HEK293 (cell line): Measurements from ENCODE around the gene EXOC3.

Experiments
- EGR2 ChIP-seq: fragments of 450-650 bp; formaldehyde crosslinking; IDR thresholded peaks from 2 replicates; pipeline ENCODE4 v1.5.1; 2016; ENCODE audit warnings: low read depth, missing biosample characterization, missing genetic modification characterization
- SP7 ChIP-seq: fragments of 450-650 bp; formaldehyde crosslinking; IDR thresholded peaks from 2 replicates; pipeline ENCODE4 v1.5.1; 2016; ENCODE audit warnings: missing biosample characterization, missing genetic modification characterization
- ZBTB20 ChIP-seq: fragments of 450-650 bp; formaldehyde crosslinking; IDR thresholded peaks from 2 replicates; pipeline ENCODE4 v1.5.1; 2016; ENCODE audit warnings: missing biosample characterization, missing genetic modification characterization
- ZNF175 ChIP-seq: fragments of 450-650 bp; formaldehyde crosslinking; IDR thresholded peaks from 2 replicates; pipeline ENCODE4 v1.5.1; 2016; ENCODE audit warnings: missing biosample characterization, missing genetic modification characterization
- ZNF426 ChIP-seq: fragments of 450-650 bp; formaldehyde crosslinking; IDR thresholded peaks from 2 replicates; pipeline ENCODE4 v1.5.1; 2017; ENCODE audit warnings: missing biosample characterization, missing genetic modification characterization, mild to moderate bottlenecking, inconsistent platforms, moderate library complexity
- ZNF549 ChIP-seq: fragments of 450-650 bp; IDR thresholded peaks from 2 replicates; pipeline ENCODE4 v1.5.1; 2018; ENCODE audit warnings: missing biosample characterization, missing genetic modification characterization, mild to moderate bottlenecking, inconsistent platforms, moderate library complexity
- ZNF660 ChIP-seq: fragments of 450-650 bp; IDR thresholded peaks from 2 replicates; pipeline ENCODE4 v1.5.1; 2018; ENCODE audit warnings: missing biosample characterization, mild to moderate bottlenecking, missing genetic modification characterization
- ZNF707 ChIP-seq: fragments of 450-650 bp; formaldehyde crosslinking; IDR thresholded peaks from 2 replicates; pipeline ENCODE4 v1.5.1; 2016; ENCODE audit warnings: missing biosample characterization, missing genetic modification characterization
- TF ChIP-seq, protein P1 (sequence below): fragments of 450-650 bp; formaldehyde crosslinking; IDR thresholded peaks from 2 replicates; pipeline ENCODE4 v1.5.1; 2016; ENCODE audit warnings: missing biosample characterization, missing genetic modification characterization
- TF ChIP-seq, protein P2 (sequence below): fragments of 450-650 bp; formaldehyde crosslinking; IDR thresholded peaks from 2 replicates; pipeline ENCODE4 v1.5.1; 2016; ENCODE audit warnings: missing biosample characterization, missing genetic modification characterization
- TF ChIP-seq, protein P3 (sequence below): fragments of 450-650 bp; formaldehyde crosslinking; IDR thresholded peaks from 2 replicates; pipeline ENCODE4 v1.5.1; 2016; ENCODE audit warnings: missing biosample characterization, missing genetic modification characterization
- TF ChIP-seq, protein P4 (sequence below): fragments of 450-650 bp; formaldehyde crosslinking; IDR thresholded peaks from 2 replicates; pipeline ENCODE4 v1.5.1; 2016; ENCODE audit warnings: missing biosample characterization, missing genetic modification characterization
- TF ChIP-seq, protein P5 (sequence below): fragments of 450-650 bp; formaldehyde crosslinking; IDR thresholded peaks from 2 replicates; pipeline ENCODE4 v1.5.1; 2016; ENCODE audit warnings: missing biosample characterization, missing genetic modification characterization, borderline replicate concordance

DNA sequence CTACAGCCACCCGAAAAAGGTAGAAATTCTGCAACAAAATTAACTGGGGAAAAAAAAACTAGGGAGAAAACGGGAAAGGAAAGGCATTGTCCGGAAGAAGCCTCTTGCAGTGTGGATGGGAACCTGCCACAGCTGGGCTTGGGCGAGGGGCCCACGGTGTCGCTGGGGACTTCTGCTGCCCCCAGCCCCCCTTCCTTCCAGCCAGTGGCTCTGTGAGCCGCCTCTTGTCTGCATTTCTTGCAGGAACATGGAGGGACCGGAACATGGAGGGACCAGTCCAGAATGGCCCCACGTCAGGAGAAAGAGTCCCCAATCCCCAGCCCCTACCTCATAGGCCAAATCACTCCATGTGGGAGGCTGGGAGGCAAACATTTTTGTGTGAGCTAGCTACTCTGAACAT, 36.9 kb upstream of the EXOC3 start:
- TF ChIP-seq, protein P1, sequence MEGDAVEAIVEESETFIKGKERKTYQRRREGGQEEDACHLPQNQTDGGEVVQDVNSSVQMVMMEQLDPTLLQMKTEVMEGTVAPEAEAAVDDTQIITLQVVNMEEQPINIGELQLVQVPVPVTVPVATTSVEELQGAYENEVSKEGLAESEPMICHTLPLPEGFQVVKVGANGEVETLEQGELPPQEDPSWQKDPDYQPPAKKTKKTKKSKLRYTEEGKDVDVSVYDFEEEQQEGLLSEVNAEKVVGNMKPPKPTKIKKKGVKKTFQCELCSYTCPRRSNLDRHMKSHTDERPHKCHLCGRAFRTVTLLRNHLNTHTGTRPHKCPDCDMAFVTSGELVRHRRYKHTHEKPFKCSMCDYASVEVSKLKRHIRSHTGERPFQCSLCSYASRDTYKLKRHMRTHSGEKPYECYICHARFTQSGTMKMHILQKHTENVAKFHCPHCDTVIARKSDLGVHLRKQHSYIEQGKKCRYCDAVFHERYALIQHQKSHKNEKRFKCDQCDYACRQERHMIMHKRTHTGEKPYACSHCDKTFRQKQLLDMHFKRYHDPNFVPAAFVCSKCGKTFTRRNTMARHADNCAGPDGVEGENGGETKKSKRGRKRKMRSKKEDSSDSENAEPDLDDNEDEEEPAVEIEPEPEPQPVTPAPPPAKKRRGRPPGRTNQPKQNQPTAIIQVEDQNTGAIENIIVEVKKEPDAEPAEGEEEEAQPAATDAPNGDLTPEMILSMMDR (tag by site-specific recombination): no peak
- no peak for TF ChIP-seq ZBTB20 (tag by site-specific recombination)
- TF ChIP-seq ZNF426 (tag by site-specific recombination): no peak
- TF ChIP-seq, protein P2, sequence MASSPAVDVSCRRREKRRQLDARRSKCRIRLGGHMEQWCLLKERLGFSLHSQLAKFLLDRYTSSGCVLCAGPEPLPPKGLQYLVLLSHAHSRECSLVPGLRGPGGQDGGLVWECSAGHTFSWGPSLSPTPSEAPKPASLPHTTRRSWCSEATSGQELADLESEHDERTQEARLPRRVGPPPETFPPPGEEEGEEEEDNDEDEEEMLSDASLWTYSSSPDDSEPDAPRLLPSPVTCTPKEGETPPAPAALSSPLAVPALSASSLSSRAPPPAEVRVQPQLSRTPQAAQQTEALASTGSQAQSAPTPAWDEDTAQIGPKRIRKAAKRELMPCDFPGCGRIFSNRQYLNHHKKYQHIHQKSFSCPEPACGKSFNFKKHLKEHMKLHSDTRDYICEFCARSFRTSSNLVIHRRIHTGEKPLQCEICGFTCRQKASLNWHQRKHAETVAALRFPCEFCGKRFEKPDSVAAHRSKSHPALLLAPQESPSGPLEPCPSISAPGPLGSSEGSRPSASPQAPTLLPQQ (tag by site-specific recombination): no peak
- TF ChIP-seq EGR2 (tag by site-specific recombination): no peak
- TF ChIP-seq, protein P3, sequence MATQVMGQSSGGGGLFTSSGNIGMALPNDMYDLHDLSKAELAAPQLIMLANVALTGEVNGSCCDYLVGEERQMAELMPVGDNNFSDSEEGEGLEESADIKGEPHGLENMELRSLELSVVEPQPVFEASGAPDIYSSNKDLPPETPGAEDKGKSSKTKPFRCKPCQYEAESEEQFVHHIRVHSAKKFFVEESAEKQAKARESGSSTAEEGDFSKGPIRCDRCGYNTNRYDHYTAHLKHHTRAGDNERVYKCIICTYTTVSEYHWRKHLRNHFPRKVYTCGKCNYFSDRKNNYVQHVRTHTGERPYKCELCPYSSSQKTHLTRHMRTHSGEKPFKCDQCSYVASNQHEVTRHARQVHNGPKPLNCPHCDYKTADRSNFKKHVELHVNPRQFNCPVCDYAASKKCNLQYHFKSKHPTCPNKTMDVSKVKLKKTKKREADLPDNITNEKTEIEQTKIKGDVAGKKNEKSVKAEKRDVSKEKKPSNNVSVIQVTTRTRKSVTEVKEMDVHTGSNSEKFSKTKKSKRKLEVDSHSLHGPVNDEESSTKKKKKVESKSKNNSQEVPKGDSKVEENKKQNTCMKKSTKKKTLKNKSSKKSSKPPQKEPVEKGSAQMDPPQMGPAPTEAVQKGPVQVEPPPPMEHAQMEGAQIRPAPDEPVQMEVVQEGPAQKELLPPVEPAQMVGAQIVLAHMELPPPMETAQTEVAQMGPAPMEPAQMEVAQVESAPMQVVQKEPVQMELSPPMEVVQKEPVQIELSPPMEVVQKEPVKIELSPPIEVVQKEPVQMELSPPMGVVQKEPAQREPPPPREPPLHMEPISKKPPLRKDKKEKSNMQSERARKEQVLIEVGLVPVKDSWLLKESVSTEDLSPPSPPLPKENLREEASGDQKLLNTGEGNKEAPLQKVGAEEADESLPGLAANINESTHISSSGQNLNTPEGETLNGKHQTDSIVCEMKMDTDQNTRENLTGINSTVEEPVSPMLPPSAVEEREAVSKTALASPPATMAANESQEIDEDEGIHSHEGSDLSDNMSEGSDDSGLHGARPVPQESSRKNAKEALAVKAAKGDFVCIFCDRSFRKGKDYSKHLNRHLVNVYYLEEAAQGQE: no peak
- TF ChIP-seq, protein P4, sequence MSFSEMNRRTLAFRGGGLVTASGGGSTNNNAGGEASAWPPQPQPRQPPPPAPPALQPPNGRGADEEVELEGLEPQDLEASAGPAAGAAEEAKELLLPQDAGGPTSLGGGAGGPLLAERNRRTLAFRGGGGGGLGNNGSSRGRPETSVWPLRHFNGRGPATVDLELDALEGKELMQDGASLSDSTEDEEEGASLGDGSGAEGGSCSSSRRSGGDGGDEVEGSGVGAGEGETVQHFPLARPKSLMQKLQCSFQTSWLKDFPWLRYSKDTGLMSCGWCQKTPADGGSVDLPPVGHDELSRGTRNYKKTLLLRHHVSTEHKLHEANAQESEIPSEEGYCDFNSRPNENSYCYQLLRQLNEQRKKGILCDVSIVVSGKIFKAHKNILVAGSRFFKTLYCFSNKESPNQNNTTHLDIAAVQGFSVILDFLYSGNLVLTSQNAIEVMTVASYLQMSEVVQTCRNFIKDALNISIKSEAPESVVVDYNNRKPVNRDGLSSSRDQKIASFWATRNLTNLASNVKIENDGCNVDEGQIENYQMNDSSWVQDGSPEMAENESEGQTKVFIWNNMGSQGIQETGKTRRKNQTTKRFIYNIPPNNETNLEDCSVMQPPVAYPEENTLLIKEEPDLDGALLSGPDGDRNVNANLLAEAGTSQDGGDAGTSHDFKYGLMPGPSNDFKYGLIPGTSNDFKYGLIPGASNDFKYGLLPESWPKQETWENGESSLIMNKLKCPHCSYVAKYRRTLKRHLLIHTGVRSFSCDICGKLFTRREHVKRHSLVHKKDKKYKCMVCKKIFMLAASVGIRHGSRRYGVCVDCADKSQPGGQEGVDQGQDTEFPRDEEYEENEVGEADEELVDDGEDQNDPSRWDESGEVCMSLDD (tag by site-specific recombination): no peak
- no peak for TF ChIP-seq ZNF660 (tag by site-specific recombination)
- TF ChIP-seq ZNF549 (tag by site-specific recombination): no peak
- TF ChIP-seq ZNF707 (tag by site-specific recombination): no peak
- no peak for TF ChIP-seq ZNF175 (tag by site-specific recombination)
- TF ChIP-seq, protein P5, sequence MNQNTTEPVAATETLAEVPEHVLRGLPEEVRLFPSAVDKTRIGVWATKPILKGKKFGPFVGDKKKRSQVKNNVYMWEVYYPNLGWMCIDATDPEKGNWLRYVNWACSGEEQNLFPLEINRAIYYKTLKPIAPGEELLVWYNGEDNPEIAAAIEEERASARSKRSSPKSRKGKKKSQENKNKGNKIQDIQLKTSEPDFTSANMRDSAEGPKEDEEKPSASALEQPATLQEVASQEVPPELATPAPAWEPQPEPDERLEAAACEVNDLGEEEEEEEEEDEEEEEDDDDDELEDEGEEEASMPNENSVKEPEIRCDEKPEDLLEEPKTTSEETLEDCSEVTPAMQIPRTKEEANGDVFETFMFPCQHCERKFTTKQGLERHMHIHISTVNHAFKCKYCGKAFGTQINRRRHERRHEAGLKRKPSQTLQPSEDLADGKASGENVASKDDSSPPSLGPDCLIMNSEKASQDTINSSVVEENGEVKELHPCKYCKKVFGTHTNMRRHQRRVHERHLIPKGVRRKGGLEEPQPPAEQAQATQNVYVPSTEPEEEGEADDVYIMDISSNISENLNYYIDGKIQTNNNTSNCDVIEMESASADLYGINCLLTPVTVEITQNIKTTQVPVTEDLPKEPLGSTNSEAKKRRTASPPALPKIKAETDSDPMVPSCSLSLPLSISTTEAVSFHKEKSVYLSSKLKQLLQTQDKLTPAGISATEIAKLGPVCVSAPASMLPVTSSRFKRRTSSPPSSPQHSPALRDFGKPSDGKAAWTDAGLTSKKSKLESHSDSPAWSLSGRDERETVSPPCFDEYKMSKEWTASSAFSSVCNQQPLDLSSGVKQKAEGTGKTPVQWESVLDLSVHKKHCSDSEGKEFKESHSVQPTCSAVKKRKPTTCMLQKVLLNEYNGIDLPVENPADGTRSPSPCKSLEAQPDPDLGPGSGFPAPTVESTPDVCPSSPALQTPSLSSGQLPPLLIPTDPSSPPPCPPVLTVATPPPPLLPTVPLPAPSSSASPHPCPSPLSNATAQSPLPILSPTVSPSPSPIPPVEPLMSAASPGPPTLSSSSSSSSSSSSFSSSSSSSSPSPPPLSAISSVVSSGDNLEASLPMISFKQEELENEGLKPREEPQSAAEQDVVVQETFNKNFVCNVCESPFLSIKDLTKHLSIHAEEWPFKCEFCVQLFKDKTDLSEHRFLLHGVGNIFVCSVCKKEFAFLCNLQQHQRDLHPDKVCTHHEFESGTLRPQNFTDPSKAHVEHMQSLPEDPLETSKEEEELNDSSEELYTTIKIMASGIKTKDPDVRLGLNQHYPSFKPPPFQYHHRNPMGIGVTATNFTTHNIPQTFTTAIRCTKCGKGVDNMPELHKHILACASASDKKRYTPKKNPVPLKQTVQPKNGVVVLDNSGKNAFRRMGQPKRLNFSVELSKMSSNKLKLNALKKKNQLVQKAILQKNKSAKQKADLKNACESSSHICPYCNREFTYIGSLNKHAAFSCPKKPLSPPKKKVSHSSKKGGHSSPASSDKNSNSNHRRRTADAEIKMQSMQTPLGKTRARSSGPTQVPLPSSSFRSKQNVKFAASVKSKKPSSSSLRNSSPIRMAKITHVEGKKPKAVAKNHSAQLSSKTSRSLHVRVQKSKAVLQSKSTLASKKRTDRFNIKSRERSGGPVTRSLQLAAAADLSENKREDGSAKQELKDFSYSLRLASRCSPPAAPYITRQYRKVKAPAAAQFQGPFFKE (tag by site-specific recombination): no peak
- TF ChIP-seq SP7 (tag by site-specific recombination): no peak
